Mucosa of descending colon (tissue), 3 donors: ENCODE data around the gene PHKB. TPM values are rescaled to one million over a fixed set of nuclear protein-coding genes. Genes with fewer than 3 reads are reported as not detected.

Experiments
- ATAC-seq: fragments of 200-7000 bp; cut with Tn5 transposase; one replicate; pipeline ENCODE4 v1.9.1; 2020; ENCODE audit warnings: mild to moderate bottlenecking, moderate library complexity
- DNase-seq, 3 donors: peaks; one replicate each; pipeline ENCODE4 v3.0.0-alpha.2; 2020
- H3K36me3 ChIP-seq: fragments of 200-600 bp; one replicate; pipeline ENCODE4 v1.8.0; 2021; ENCODE audit warnings: low read depth, mild to moderate bottlenecking
- H3K4me1 ChIP-seq: fragments of 200-600 bp; one replicate; pipeline ENCODE4 v1.8.0; 2021; ENCODE audit warnings: low read depth, mild to moderate bottlenecking
- H3K4me3 ChIP-seq: fragments of 200-600 bp; one replicate; pipeline ENCODE4 v1.8.0; 2021; ENCODE audit warnings: mild to moderate bottlenecking
- H3K9me3 ChIP-seq: fragments of 200-600 bp; one replicate; pipeline ENCODE4 v1.8.0; 2021; ENCODE audit warnings: mild to moderate bottlenecking
- CTCF ChIP-seq: fragments of 200-600 bp; IDR thresholded peaks from one replicate; pipeline ENCODE4 v1.8.0; 2022; ENCODE audit warnings: antibody characterized with exemption, mild to moderate bottlenecking
- intact Hi-C, 2 donors: fragments of 100-400 bp; cut with DNase I in 1 of 2; cut with micrococcal nuclease in 1 of 2; formaldehyde crosslinking; loops; one replicate each; pipeline versions ENCODE4 v1.11.0 to v1.11.1; 2022; cut with DNase I, micrococcal nuclease
- total RNA-seq, 3 donors: library from RNA; stranded (reverse); fragmentation: NEBNext Ultra II Directional in 2 of 3; extraction: Animal tissue kit (Norgen Biotek cat#: 25700) in 2 of 3; gene quantifications; one replicate each; pipeline versions ENCODE4 v1.2.1 to v1.2.4, GENCODE V29; 2021 to 2023
- donor health status: DM: no; HTN: no; CAD: no; lungs with moderate emphysema.
- donor health status: DM: no; HTN: no; CAD: no.
- donor health status: DM: no; HTN: yes; CAD: no.

The PHKB gene
- total RNA-seq, 3 donors from 2014 or later = 67.8 to 101 (median 81.4) TPM

- no peaks in the 10 kb centered on the region for H3K36me3 ChIP-seq
- ATAC-seq = no peak
- intact Hi-C loops = no loop called here
- H3K9me3 ChIP-seq = no peaks in the 10 kb centered on the region
- no peak for DNase-seq
- no peak for TF ChIP-seq CTCF
- no peaks in the 10 kb centered on the region for H3K4me1 ChIP-seq
- H3K4me3 ChIP-seq = no peak overlapping the region
These were observed 110.6 kb downstream of the PHKB start for GRCh38 chr16:47571711-47572110.

- intact Hi-C loops = no loop called here
- no peaks in the 10 kb centered on the region for H3K36me3 ChIP-seq
- H3K4me3 ChIP-seq = no peak overlapping the region
- TF ChIP-seq CTCF = no peak
- ATAC-seq = no peak
- no peaks in the 10 kb centered on the region for H3K4me1 ChIP-seq
- no peak for DNase-seq
- no peaks in the 10 kb centered on the region for H3K9me3 ChIP-seq
These were observed 113.2 kb downstream of the PHKB start for GRCh38 chr16:47574091-47575054.

- Histone ChIP-seq H3K4me1 (no peaks in the 10 kb centered on the region), H3K4me3 (no peak overlapping the region), H3K9me3 (no peaks in the 10 kb centered on the region), H3K36me3 (no peaks in the 10 kb centered on the region)
- DNase-seq (no peak), ATAC-seq (no peak)
- intact Hi-C loops = no loop called here
- no peak for TF ChIP-seq CTCF
These were observed 115.9 kb downstream of the PHKB start for GRCh38 chr16:47577029-47577428.

GRCh38 chr16:47578033-47578432 is 116.9 kb downstream of the PHKB start:
- Histone ChIP-seq H3K9me3 (no peaks in the 10 kb centered on the region), H3K4me1 (no peaks in the 10 kb centered on the region), H3K4me3 (no peak overlapping the region), H3K36me3 (no peaks in the 10 kb centered on the region)
- ATAC-seq (no peak), DNase-seq (no peak)
- intact Hi-C loops = no loop called here
- TF ChIP-seq CTCF = no peak

GRCh38 chr16:47578573-47578972 is 117.4 kb downstream of the PHKB start:
- intact Hi-C loops = no loop called here
- DNase-seq (no peak), ATAC-seq (no peak)
- TF ChIP-seq CTCF = no peak
- Histone ChIP-seq H3K36me3 (no peaks in the 10 kb centered on the region), H3K4me1 (no peaks in the 10 kb centered on the region), H3K4me3 (no peak overlapping the region), H3K9me3 (no peaks in the 10 kb centered on the region)
